Stimulated activated CD8-positive, alpha-beta memory T cell treated with anti-CD3 and anti-CD28 coated beads, Interleukin-15, amount 100 ng/mL, for 48 hours (primary cell): ENCODE results near the gene RBKS.

Experiments
- DNase-seq, 2 donors: peaks; one replicate each; pipeline ENCODE4 v3.0.0-alpha.2; 2020; ENCODE audit warnings: low read depth in 2 of 2

Gene RBKS

DNA sequence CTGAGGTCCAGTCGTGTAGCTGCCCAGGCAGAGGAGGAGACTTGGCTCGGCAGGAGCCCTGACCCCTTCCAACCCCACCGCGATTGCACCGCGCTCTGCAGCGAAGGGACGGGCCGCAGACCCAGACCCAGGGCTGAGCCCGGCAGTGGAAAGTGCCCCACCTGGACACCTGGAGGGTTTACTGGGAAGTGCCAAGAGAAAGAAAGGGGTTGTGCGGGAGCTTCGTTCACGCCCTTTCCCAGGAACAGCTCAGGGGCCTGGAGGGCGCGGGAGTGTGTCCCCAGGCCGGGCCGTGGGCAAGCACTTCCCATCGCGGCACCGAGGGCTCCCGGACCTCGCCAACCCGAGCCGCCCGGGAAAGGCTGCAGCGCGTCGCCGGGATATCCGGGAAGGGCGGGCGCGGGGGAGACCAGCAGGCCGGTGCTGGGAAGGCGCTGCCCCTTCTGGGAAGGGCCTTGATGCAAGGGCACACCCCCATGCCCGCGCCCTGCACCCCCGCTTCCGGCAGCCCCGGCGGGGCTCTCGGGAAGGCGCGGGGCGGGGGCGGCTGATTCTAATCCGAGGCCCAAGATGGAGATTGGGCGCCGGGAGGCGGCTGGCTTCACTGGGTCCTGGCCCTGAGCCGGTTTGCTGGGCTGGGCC, 154.8 kb downstream of the RBKS start:
- DNase-seq: peak; percentile 34 to 59

DNA sequence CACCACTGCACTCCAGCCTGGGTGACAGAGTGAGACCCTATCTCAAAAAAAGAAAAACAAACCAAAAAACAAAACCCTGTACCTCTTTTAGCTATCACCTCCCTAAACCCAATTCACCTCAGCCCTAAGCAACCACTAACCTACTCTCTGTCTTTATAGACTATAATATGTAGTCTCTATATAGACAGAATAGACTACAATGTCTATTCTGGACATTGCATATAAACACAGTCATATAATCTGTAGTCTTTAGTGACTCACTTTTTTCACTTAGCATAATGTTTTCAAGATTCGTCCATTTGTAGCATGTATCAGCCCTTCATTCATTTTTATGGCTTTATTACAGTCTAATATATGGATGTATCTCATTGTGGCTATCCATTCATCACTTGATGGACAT, 155.9 kb downstream of the RBKS start:
- DNase-seq: no peak
